HG03520 (cell line): Measurements from ENCODE around the gene SUSD4.

Experiments used
- ATAC-seq: cut with Tn5 transposase; IDR thresholded peaks from one replicate; pipeline ENCODE4 v1.9.1; 2021; ENCODE audit warnings: mild to moderate bottlenecking, moderate library complexity; ENCODE audit not compliant: unreplicated experiment

The SUSD4 gene

GRCh38 chr1:223331301-223331700 lies 32.7 kb downstream of the SUSD4 start:
- ATAC-seq: no peak

GRCh38 chr1:223330466-223330865 lies 33.5 kb downstream of the SUSD4 start:
- no peak for ATAC-seq

GRCh38 chr1:223329664-223330415 lies 34.1 kb downstream of the SUSD4 start:
- ATAC-seq: no peak

DNA sequence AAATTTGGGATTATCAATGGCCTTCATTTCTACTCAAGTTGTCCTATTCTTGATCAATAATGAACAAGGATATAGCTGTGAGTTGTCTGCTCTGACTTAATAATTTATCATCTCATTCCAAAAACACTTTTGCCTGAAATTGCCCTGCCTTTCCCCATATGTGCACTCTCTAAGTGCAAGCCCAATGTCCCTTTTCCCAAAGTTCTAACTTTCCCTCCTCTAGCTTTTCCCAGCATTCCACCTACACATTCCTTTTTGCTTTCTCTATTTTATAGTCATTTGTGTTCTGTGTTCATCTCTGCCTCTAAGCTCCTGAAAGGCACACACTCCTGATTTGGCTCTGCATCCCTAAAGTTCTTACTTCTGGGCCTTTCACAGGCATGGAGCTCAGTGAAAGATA lies 34.7 kb downstream of the SUSD4 start:
- no peak for ATAC-seq

DNA sequence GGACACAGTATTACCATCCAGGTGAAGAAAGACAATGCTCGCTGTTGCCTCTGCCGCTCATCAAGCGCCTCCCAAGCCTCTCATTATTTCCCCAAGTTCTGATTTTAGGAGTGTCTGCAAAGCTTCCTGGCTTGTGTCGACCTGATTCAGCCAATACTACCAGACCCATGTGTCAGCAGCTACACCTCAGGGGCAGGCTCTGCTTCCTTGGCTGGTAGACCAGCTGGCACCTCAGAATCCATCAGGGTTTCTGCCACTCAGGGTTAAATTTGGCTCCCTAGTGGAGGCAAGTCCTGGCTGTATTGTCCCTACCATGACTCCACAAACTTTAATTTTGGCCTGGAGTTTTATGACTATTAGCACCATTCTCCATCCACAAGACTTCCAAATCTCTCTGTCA lies 35.4 kb downstream of the SUSD4 start:
- no peak for ATAC-seq

- no peak for ATAC-seq
These were observed 37.2 kb downstream of the SUSD4 start for GRCh38 chr1:223326776-223327175.

- no peak for ATAC-seq
These were observed 40.2 kb downstream of the SUSD4 start for GRCh38 chr1:223323491-223324484.

DNA sequence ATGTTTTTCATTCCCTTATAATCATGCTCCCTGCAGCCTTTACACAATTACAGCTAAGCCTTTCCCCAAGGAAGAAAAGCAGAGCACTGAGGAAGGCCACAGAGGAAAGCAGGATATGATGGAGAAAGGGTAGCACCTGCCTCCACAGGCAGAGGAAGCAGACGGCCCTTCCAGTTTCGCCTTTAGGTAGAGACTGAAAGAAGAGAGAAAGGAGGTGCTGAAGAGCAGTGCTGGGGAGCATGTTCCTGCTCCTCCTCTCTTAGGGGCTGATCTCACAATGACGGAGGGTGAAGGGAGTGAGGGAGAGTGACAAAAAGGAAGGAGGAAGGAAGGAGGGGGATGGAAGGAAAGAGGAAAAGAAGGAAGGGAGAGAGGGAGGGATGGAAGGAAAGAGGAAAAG lies 41.1 kb downstream of the SUSD4 start:
- no peak for ATAC-seq

DNA sequence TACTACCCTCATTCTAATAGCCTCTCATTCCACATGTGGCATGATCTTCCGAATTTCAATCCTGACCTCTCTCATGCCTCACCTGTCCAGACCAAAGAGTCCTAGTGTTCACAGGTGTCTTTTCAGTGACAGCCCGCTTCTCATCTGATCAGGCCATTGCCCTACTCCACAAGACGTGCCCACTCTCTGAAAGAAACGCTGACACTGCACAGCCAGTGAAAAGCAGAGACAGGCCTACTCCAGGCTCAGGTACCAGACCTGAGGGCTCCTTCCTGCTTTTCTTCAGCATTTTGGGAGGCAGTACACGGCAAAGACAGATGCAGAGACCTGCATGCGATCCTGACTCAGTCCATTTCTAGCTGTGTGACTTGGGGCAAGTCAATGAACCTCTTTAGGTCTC lies 43.0 kb downstream of the SUSD4 start:
- ATAC-seq: no peak

DNA sequence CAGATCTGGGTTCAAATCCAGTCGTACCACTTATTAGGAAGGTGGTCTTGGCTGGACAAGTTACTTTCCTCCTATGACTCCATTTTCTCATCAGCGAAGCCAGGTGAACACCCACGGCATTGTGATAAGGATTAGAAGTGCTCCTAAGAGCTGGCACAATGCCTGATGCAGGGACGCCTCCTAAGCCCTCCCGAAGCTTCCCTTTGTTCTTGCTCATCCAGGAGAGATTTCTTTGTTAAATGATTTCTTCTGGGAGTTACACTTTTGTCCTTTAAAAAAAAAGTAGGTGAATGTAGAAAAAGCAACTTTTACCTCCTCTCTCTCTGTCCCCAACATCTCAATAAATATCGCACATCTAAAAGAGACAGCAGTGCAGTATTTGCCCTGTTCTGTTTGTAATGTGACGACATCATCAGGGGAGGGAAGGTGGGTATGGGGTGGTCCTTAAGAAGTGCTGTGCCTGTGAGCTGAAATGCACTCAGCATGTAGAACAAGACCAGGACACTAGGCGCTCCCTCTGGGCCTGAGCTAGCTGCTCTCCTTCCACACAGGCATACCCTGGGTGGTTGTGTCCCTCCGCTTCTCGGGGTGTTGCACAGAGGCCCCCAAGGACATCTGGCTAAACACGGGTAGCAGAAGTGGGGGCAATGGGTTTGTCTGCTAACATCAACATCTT lies 43.9 kb downstream of the SUSD4 start:
- no peak for ATAC-seq

DNA sequence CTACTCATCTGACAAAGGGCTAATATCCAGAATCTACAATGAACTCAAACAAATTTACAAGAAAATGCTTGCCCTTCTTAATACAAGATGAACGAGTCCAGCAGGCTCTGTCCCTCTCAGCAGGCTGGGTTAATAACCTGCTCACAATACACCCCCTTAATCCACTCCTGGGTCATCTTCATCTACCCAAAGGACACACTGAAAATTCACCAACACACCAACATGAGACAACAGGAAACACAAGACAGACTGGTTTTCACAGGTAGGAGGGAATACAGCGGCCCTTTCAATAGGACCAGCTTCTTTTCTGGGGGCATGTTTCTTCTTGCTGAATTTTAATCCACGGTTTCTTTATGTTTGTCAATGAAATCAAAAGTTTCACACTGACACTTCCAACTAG lies 44.6 kb downstream of the SUSD4 start:
- no peak for ATAC-seq

DNA sequence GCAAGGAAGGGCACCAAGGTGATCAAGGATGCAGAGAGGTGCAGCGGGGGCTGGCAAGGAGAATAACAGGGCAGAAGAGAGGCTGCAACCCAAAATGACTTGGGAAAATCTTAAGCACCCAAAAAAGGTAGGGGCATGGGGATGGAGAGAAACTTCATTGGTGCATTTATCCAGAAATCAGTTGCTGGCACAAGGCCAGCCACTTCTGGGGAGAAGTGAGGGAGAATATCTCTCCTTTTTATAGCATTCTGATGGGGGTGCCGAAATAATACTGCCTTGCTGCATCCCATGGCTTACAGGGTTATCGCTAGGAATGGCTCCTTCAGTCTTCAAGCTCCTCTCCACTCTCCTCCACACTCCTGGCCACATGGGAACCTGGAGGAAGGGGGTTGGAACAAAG lies 47.9 kb downstream of the SUSD4 start:
- ATAC-seq: no peak

- no peak for ATAC-seq
These were observed 48.3 kb downstream of the SUSD4 start for GRCh38 chr1:223315665-223316064.

DNA sequence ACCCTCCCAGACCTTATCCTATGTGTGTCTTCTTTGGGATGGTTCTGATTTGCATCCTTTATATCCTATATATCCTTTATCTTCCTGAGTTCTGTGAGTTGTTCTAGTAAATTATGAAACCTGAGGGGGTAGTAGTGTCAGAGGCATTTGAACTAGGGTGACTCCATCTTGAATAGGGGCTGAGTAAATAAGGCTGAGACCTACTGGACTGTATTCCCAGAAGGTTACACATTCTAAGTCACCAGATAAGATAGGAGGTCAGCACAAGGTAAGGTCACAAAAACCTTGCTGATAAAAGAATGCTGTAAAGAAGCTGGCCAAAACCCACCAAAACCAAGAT lies 50.6 kb downstream of the SUSD4 start:
- ATAC-seq: no peak

DNA sequence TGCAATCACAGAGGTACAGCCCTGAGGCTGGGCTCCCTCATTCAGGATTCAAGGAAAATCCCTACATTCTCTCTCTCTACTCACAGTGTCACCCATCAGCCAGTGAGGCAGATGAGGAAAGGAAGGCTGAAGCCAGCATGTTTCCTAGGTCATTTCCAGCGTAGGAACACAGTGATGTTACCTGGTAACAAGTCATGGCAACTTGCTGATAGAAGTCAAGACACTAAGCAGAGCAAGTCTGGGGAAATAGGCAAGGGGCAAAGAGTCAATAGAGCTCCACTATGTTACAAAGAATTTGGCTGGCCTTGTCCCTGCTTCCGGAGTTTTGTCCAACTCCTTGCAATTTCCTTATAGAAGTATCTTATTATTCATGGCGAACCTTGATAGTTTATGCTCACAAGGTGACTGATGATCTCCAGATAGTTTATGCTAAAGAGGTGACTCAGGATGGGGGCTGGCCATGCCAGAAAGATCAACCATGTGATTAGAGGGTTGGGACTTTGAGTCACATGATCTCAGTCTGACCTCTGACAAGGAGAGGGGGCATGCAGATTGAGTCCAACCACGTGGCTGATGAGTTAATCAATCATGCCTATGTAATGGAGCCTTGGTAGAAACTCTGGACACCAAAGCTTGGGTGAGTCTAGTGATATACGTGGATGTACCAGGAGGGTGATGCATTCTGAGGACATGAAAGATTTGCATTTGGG lies 51.1 kb downstream of the SUSD4 start:
- no peak for ATAC-seq

DNA sequence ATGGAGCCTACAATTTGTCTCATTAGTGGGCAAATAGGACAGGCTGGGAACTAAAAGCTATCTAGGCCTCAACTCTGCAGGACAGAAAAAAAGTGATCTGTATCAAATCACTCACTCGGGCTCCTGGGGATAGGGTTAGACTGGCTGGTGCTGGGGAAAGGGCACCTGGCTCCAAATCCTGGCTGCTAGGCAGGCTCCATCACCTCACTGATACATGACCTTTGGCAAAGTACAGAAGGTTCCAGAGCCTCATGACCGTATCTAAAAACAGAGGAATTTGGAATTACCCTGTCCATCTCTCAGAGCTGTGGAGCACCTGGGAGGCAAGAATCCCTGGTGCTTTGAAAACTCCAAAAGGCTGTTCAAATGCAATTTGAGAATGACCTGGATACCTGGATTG lies 51.7 kb downstream of the SUSD4 start:
- no peak for ATAC-seq

- no peak for ATAC-seq
These were observed 52.1 kb downstream of the SUSD4 start for GRCh38 chr1:223311826-223312225.

- no peak for ATAC-seq
These were observed 55.8 kb downstream of the SUSD4 start for GRCh38 chr1:223308136-223308535.

- ATAC-seq: no peak
These were observed 56.4 kb downstream of the SUSD4 start for GRCh38 chr1:223307544-223307943.

DNA sequence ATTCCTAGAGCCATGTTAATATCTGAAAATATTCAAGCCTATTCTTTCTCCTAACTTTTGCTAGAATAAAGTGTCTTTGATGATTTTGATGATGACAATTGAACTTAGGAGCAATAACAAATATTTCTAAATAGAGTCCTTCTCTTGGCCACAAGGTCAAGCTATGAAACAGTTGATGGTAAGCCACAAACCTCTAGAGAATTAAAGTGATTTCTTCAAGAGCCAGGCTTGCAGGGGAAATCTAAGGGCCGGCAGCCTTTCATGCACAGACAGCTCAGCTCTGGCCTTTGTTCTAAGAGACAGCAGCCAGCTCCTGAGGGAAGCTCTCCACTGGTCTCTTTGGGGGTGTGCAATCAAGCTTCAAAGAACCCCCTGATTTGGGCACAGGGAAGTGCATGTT lies 59.0 kb downstream of the SUSD4 start:
- no peak for ATAC-seq

DNA sequence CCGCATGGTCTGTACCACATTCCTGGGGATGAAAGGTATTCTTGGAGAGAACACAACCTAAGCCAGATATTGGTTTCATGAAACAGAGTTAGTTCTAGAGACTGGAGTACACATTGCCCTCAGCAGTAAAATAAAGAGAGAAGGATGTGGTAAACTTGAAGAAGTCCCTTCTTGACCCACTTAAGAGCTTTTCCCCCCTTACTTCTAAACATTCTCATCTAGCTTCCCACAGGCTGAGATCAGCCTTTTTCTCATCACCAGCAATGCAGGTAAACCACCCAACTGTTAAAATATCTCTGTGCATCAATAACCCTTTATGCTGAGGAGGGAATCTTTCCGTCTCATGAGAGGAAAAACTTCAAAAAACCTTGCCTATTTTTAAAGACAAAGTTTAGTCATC lies 62.6 kb downstream of the SUSD4 start:
- no peak for ATAC-seq
